PC-9 (cell line): ENCODE results near the gene ASB13. TPM values are rescaled to one million over a fixed set of nuclear protein-coding genes. Genes with fewer than 3 reads are reported as not detected.

ENCODE experiments used
- Bru-seq: library from RNA; stranded (reverse); fragments of 400-500 nt; gene quantifications from one replicate; lab custom pipeline; 2021; lab: Mats Ljungman, UMichigan
- BruChase-seq, 2 experiments: library from RNA; stranded (reverse); fragments of 400-500 nt; gene quantifications; one replicate each; lab custom pipeline; 2021; lab: Mats Ljungman, UMichigan
- BruUV-seq: library from RNA; stranded (reverse); fragments of 400-500 nt; replicated peaks from 2 replicates; lab custom pipeline; 2021; lab: Mats Ljungman, UMichigan
- CTCF ChIA-PET: fragments of 300-600 bp; sonication (Branson Sonifier 250); formaldehyde crosslinking; loops from one replicate; lab custom pipeline; 2022; ENCODE audit warnings: antibody characterized with exemption; lab: Charles Lee
- POLR2A ChIA-PET: fragments of 300-600 bp; sonication (Branson Sonifier 250); formaldehyde crosslinking; loops from one replicate; lab custom pipeline; 2022; ENCODE audit warnings: antibody characterized with exemption; ENCODE audit not compliant: unreplicated experiment; lab: Charles Lee
- DNase-seq, 2 experiments: peaks; one replicate each; pipeline versions ENCODE4 v3.0.0 to v3.0.0-alpha.2; 2015 to 2022; ENCODE audit warnings: mixed read lengths in 1 of 2
- H2AFZ ChIP-seq: fragments of 200-600 bp; sonication (generic); 2 replicates; pipeline ENCODE4 v1.8.1; 2017; ENCODE audit warnings: antibody characterized with exemption
- H3F3A ChIP-seq: fragments of 200-600 bp; sonication (generic); 2 replicates; pipeline ENCODE4 v1.8.1; 2017; ENCODE audit warnings: antibody characterized with exemption, mild to moderate bottlenecking, low read depth; ENCODE audit not compliant: insufficient read depth
- H3K27ac ChIP-seq: fragments of 200-600 bp; sonication (generic); 2 replicates; pipeline ENCODE4 v1.6.1; 2016; ENCODE audit warnings: mixed run types
- H3K27me3 ChIP-seq: fragments of 200-600 bp; sonication (generic); 2 replicates; pipeline ENCODE4 v1.6.1; 2016; ENCODE audit warnings: low read depth, mixed run types; ENCODE audit not compliant: insufficient read depth
- H3K36me3 ChIP-seq: fragments of 200-600 bp; sonication (generic); 2 replicates; pipeline ENCODE4 v1.6.1; 2016; ENCODE audit warnings: low read depth, mixed run types
- H3K4me1 ChIP-seq: fragments of 200-600 bp; sonication (generic); replicated peaks from 2 replicates; pipeline ENCODE4 v1.6.1; 2016; ENCODE audit warnings: mixed run types; ENCODE audit not compliant: insufficient read depth
- H3K4me2 ChIP-seq: fragments of 200-600 bp; sonication (generic); 2 replicates; pipeline ENCODE4 v1.6.1; 2017; ENCODE audit warnings: mixed run types
- H3K4me3 ChIP-seq: fragments of 200-600 bp; sonication (generic); 2 replicates; pipeline ENCODE4 v1.6.1; 2016; ENCODE audit warnings: mixed run types
- H3K79me2 ChIP-seq: fragments of 200-600 bp; sonication (generic); 2 replicates; pipeline ENCODE4 v1.6.1; 2017; ENCODE audit warnings: low read depth, mixed run types
- H3K9me2 ChIP-seq: fragments of 200-600 bp; sonication (generic); 2 replicates; pipeline ENCODE4 v1.8.1; 2017; ENCODE audit warnings: mild to moderate bottlenecking; ENCODE audit not compliant: insufficient read depth
- H3K9me3 ChIP-seq: fragments of 200-600 bp; sonication (generic); 2 replicates; pipeline ENCODE4 v1.8.1; 2016; ENCODE audit warnings: low read depth; ENCODE audit not compliant: insufficient read depth
- H4K20me1 ChIP-seq: fragments of 200-600 bp; sonication (generic); 2 replicates; pipeline ENCODE4 v1.8.1; 2017; ENCODE audit not compliant: insufficient read depth
- EZH2 ChIP-seq: fragments of 200-600 bp; sonication (generic); IDR thresholded peaks from 2 replicates; pipeline ENCODE4 v1.8.0; 2017; ENCODE audit warnings: antibody characterized with exemption, low read depth
- intact Hi-C: fragments of 100-400 bp; cut with micrococcal nuclease; formaldehyde crosslinking; loops from one replicate; pipeline ENCODE4 v1.10.0; 2022; ENCODE audit not compliant: unreplicated experiment
- long read RNA-seq: library from polyadenylated mRNA; stranded (forward); transcript quantifications from one replicate; pipeline ENCODE4 v2.0.0, GENCODE V29; 2022
- total RNA-seq: library from RNA; stranded (reverse); gene quantifications from 2 replicates; pipeline ENCODE4 v1.2.3, GENCODE V29; 2021
- TF ChIP-seq, protein P1 (sequence below): fragments of 200-600 bp; sonication (generic); conservative IDR thresholded peaks from 2 replicates; pipeline ENCODE4 v1.6.1; 2017; ENCODE audit warnings: mixed run types, antibody characterized with exemption, mild to moderate bottlenecking, moderate library complexity

ASB13 gene
- total RNA-seq (16.9 and 22.2 TPM in 2 replicates), Bru-seq, nascent RNA (percentile 62 among the genes with signal in this experiment), BruChase-seq, experiment 1, labeled RNA remaining after a 2-hour chase (percentile 57 among the genes with signal in this experiment), BruChase-seq, experiment 2, labeled RNA remaining after a 6-hour chase (percentile 60 among the genes with signal in this experiment)
- long read RNA-seq, transcript ASB13-201 (6 exons, 2,699 nt): major isoform, 20 of 31 reads
- long read RNA-seq, partial matches to known transcripts: 9 of 31 reads
- long read RNA-seq, other reads (novel, unspliced or antisense): 2 of 31 reads

GRCh38 chr10:5666008-5666840 lies at the start of gene ASB13:
TSS of gene ASB13 (minus strand) at chr10:5666595. CDS start at chr10:5666551, 44 bp downstream.
- Histone ChIP-seq H3K27me3 (no peaks in the 10 kb centered on the region), H2AFZ (peak within 1 kb of the TSS; percentile 84), H3K27ac (no peak within 1 kb of the TSS), H3K9me2 (no peaks in the 10 kb centered on the region), H3K4me2 (peak within 1 kb of the TSS; percentile 91), H3K4me3 (peak within 1 kb of the TSS; percentile 75), H3F3A (peaks cover 5% of the 10 kb centered on the region; the same call in 1 of the 2 replicates), H3K9me3 (no peaks in the 10 kb centered on the region), H3K79me2 (peaks cover 36% of the 10 kb centered on the region), H4K20me1 (no peaks in the 10 kb centered on the region), H3K4me1 (peaks cover 27% of the 10 kb centered on the region), H3K36me3 (no peaks in the 10 kb centered on the region)
- CTCF ChIA-PET: interaction anchor here (0.5 kb wide), 1 partner anchor 625 kb away, joined by 7 read pairs; no protein-coding TSS in a partner anchor
- intact Hi-C loops: no loop called here
- TF ChIP-seq, protein P1, sequence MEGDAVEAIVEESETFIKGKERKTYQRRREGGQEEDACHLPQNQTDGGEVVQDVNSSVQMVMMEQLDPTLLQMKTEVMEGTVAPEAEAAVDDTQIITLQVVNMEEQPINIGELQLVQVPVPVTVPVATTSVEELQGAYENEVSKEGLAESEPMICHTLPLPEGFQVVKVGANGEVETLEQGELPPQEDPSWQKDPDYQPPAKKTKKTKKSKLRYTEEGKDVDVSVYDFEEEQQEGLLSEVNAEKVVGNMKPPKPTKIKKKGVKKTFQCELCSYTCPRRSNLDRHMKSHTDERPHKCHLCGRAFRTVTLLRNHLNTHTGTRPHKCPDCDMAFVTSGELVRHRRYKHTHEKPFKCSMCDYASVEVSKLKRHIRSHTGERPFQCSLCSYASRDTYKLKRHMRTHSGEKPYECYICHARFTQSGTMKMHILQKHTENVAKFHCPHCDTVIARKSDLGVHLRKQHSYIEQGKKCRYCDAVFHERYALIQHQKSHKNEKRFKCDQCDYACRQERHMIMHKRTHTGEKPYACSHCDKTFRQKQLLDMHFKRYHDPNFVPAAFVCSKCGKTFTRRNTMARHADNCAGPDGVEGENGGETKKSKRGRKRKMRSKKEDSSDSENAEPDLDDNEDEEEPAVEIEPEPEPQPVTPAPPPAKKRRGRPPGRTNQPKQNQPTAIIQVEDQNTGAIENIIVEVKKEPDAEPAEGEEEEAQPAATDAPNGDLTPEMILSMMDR: no peak
- no peak for TF ChIP-seq EZH2
- DNase-seq: peak in 1 of 2 experiments; percentile 65
- POLR2A ChIA-PET: no interaction called here
- no TSS peak for BruUV-seq

GRCh38 chr10:5711642-5712041 lies 45.2 kb upstream of the ASB13 start:
- no peak for TF ChIP-seq EZH2
- Histone ChIP-seq H3K4me3 (no peak overlapping the region), H3K27me3 (no peaks in the 10 kb centered on the region), H3K4me2 (no peak overlapping the region), H3K4me1 (no peaks in the 10 kb centered on the region), H2AFZ (no peak overlapping the region), H3K79me2 (peaks cover 32% of the 10 kb centered on the region), H3K36me3 (no peaks in the 10 kb centered on the region), H3K9me2 (no peaks in the 10 kb centered on the region), H3F3A (no peaks in the 10 kb centered on the region), H4K20me1 (no peaks in the 10 kb centered on the region), H3K27ac (no peak overlapping the region), H3K9me3 (no peaks in the 10 kb centered on the region)
- POLR2A ChIA-PET: interaction anchor here (0.6 kb wide), 1 partner anchor 40 kb away, joined by 9 read pairs; no protein-coding TSS in a partner anchor
- BruUV-seq: no TSS peak
- no peak for DNase-seq
- CTCF ChIA-PET: no interaction called here
- intact Hi-C loops: no loop called here

DNA sequence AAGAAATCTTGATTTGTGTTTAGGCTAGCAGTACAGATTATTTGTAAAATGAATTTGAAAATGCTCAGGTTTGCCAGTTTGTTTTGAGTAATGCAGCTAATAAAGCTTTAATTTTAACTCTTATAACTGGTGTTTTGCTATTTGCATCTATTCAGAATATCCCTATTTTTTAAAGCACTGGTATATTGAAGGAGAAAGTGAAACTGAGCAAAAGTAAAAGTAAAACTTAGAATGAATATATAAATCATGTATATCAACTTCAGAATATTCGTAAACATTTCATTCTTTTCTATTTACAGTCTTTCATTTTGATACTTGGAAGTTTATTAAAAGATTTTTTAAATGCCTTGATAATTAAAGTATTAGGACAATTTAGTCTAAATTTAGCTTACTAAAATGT lies 44.5 kb upstream of the ASB13 start:
- no peak for TF ChIP-seq EZH2
- H3K4me1 ChIP-seq: no peaks in the 10 kb centered on the region
- peaks cover 39% of the 10 kb centered on the region for H3K79me2 ChIP-seq
- no peaks in the 10 kb centered on the region for H4K20me1 ChIP-seq
- intact Hi-C loops: no loop called here
- H3F3A ChIP-seq: no peaks in the 10 kb centered on the region
- H3K4me2 ChIP-seq: no peak overlapping the region
- no peak for DNase-seq
- H3K9me3 ChIP-seq: no peaks in the 10 kb centered on the region
- H3K9me2 ChIP-seq: no peaks in the 10 kb centered on the region
- BruUV-seq: no TSS peak
- no peak overlapping the region for H3K4me3 ChIP-seq
- no peak overlapping the region for H3K27ac ChIP-seq
- no peak overlapping the region for H2AFZ ChIP-seq
- ChIA-PET POLR2A (no interaction called here), CTCF (no interaction called here)
- H3K27me3 ChIP-seq: no peaks in the 10 kb centered on the region
- no peaks in the 10 kb centered on the region for H3K36me3 ChIP-seq

- H3K27me3 ChIP-seq: no peaks in the 10 kb centered on the region
- no peaks in the 10 kb centered on the region for H3K4me1 ChIP-seq
- ChIA-PET CTCF (no interaction called here), POLR2A (interaction anchor here (0.6 to 0.7 kb wide), 2 partner anchors 135 to 163 kb away, joined by 4 to 6 read pairs; no protein-coding TSS in a partner anchor)
- no peak overlapping the region for H3K27ac ChIP-seq
- H3K4me3 ChIP-seq: no peak overlapping the region
- no peak overlapping the region for H3K4me2 ChIP-seq
- no peaks in the 10 kb centered on the region for H3K36me3 ChIP-seq
- H3K9me3 ChIP-seq: no peaks in the 10 kb centered on the region
- intact Hi-C loops: no loop called here
- no peaks in the 10 kb centered on the region for H3K9me2 ChIP-seq
- H2AFZ ChIP-seq: no peak overlapping the region
- TF ChIP-seq, protein P1: no peak
- no peak for TF ChIP-seq EZH2
- peaks cover 49% of the 10 kb centered on the region for H3K79me2 ChIP-seq
- no peaks in the 10 kb centered on the region for H3F3A ChIP-seq
- no peak for DNase-seq
- H4K20me1 ChIP-seq: no peaks in the 10 kb centered on the region
- no TSS peak for BruUV-seq
Observed at GRCh38 chr10:5709865-5710264, 43.5 kb upstream of the ASB13 start.
